ENCODE data around the gene BMP4.

BMP4 gene

GRCh38 chr14:53900499-53900898, 56.1 kb downstream of the BMP4 start:
- no peak for TF ChIP-seq CTCF (conservative IDR thresholded peaks at IDR 0.05; ENCODE audit: control insufficient read depth, insufficient read depth, low read depth, low read length)
- H3K4me3 ChIP-seq (ENCODE audit: control insufficient read depth, low read depth, low read length): no peak overlapping the region
- DNase-seq (ENCODE audit: low read depth): peak; percentile 39

Measured in fibroblast of mammary gland (primary cell).